Fibroblast of pulmonary artery (primary cell): ENCODE results near the gene SDF4.
"Not testable (repeated sequence)": the region's sequence is repeated elsewhere in the genome, so short reads cannot be mapped to it uniquely, and the experiment has no call there.

Source experiments
- DNase-seq: peaks from one replicate; pipeline ENCODE4 v3.0.0-alpha.2; 2010; ENCODE audit warnings: low read depth
- H3K4me3 ChIP-seq: replicated peaks from 2 replicates; pipeline ENCODE4 v1.5.1; 2011; ENCODE audit warnings: low read depth, mild to moderate bottlenecking, control low read depth, low read length, moderate library complexity
- TF ChIP-seq, protein P1 (sequence below): IDR thresholded peaks from 2 replicates; pipeline ENCODE4 v1.5.1; 2011; ENCODE audit warnings: mild to moderate bottlenecking, control low read depth, low read length, inconsistent platforms; ENCODE audit errors: missing control alignments

Gene SDF4

DNA sequence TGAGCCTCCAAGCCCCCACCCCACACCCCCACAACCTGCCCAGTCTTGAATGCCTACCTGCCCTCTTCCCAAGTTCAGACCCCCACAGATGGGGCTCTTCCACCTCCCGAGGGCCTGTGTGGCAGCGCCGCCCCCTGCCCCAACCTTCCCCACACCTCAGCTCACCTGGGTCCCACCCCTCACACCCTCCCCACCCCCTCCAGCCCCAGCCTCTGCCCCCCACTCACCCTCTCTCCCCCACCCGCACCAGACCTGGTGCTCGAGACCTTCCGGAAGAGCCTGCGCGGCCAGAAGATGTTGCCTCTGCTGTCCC lies 34.7 kb downstream of the SDF4 start:
- TF ChIP-seq, protein P1, sequence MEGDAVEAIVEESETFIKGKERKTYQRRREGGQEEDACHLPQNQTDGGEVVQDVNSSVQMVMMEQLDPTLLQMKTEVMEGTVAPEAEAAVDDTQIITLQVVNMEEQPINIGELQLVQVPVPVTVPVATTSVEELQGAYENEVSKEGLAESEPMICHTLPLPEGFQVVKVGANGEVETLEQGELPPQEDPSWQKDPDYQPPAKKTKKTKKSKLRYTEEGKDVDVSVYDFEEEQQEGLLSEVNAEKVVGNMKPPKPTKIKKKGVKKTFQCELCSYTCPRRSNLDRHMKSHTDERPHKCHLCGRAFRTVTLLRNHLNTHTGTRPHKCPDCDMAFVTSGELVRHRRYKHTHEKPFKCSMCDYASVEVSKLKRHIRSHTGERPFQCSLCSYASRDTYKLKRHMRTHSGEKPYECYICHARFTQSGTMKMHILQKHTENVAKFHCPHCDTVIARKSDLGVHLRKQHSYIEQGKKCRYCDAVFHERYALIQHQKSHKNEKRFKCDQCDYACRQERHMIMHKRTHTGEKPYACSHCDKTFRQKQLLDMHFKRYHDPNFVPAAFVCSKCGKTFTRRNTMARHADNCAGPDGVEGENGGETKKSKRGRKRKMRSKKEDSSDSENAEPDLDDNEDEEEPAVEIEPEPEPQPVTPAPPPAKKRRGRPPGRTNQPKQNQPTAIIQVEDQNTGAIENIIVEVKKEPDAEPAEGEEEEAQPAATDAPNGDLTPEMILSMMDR: no peak
- H3K4me3 ChIP-seq: no peak overlapping the region
- DNase-seq: no peak

DNA sequence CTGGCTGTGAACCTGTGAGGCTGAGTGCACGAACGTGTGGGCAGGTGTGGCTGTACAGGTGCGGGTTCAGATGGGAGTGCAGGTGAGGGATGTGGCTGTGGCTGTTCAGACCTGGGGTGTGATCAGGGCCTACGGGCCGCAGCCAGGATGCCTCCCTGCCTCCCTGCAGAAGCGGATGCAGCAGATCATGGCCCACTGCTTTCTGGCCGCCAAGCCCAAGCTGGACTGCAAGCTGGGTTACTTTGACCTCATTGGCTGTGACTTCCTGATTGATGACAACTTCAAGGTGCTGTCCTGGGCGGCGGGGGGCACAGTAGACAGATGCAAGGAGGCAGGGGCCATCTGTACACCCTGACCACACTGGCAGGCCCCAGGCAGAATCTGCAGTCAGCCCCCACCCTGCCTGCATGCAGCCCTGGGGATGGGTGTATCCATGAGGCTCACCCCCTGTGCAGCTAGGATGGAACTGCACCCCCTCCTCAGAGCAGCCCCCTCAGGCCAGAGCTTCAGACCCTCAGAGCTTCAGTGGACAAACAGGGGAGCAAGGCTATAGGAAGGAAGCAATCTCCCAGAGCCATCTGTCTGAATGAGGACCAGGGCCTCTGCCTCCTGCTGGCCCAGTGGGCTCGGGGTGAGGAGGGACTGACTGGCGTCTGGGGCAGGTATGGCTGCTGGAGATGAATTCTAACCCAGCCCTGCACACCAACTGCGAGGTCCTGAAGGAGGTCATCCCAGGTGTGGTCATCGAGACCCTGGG lies 35.2 kb downstream of the SDF4 start:
- no peak for DNase-seq
- H3K4me3 ChIP-seq: no peak overlapping the region

DNA sequence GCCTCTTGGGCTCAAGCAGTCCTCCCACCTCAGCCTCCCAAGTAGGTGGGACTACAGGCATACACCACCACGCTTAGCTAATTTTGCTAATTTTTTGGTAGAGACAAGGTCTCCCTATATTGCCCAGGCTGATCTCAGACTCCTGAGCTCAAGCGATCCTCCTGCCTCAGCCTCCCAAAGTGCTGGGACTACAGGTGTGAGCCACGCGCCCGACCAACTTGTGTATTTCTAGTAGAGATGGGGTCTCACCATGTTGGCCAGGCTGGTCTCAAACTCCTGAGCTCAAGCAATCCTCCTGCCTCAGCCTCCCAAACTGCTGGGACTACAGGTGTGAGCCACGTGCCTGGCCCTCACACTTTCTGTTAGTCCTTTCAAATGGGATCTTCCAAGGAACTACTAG lies 36.1 kb downstream of the SDF4 start:
- DNase-seq, H3K4me3 ChIP-seq: not testable (repeated sequence)

More for the DNA sequence above, 35.2 kb downstream of the SDF4 start:
- TF ChIP-seq, protein P1: no peak

DNA sequence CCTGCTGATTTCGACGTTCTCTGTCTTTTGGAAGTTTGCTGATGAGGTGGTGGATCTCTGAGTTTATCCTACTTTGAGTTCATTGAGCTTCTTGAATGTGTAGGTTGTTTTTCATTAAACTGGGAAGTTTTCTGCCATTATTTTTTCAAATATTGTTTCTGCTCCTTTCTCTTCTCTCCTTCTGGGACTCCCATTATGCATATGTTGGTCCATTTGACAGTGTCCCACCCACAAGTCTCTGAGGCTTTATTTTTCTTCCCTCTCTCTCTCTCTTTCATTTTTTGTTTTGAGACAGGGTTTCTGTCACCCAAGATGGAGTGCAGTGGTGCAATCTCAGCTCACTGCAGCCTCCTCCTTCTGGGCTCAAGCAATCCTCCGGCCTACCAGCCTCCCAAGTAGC lies 37.1 kb downstream of the SDF4 start:
- peak; percentile 9 for DNase-seq
- TF ChIP-seq, protein P1: no peak
- H3K4me3 ChIP-seq: no peak overlapping the region

DNA sequence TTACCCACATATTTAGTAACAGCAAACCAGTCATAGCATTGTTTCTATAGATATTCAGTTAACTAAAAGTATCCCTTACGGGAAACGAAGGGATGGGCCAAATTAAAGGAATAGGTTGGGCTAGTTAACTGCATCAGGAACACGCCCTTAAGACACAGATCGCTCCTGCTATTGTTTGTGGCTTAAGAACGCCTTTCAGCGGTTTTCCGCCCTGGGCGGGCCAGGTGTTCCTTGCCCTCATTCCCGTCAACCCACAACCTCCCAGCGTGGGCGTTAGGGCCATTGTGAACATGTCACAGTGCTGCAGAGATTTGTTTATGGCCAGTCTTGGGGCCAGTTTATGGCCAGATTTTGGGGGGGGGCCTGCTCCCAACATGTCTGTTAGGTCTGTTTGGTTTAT lies 40.1 kb downstream of the SDF4 start:
- no peak for DNase-seq
- TF ChIP-seq, protein P1: no peak
- no peak overlapping the region for H3K4me3 ChIP-seq

DNA sequence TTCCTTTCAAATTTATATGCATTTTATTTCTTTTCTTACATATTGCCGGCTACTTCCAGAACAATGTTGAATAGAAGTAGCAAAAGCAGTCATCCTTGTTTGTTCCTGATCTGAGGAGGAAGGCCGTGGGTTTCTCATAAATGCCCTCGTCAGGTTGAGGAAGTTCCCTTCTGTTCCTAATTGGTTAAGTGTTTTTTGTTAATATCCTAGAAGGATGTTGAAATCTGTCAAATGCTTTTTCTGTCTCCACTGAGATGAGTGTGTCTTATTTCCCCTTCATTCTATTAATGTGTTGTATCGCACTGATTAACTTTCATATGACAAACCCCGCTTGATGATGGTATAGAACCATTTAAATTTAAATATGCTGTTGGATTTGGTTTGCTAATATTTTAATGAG lies 42.7 kb downstream of the SDF4 start:
- no peak for DNase-seq
- H3K4me3 ChIP-seq: no peak overlapping the region
- TF ChIP-seq, protein P1: no peak

DNA sequence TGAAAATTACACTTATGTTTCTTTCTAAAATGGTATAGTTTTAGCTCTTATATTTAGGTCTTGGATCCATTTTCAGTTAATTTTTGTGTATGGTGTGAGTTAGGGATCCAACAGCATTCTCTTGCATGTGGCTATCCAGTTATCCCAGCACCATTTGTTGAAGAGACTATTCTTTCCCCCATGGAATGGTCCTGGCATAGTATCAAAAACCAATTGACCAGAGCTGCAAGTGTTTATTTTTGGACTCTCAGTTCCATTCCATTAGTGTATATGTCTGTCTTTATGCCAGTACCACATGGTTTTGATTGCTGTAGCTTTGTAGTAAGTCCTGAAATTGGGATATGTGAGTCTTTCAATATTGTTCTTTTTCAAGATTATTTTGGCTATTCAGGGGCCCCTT lies 43.9 kb downstream of the SDF4 start:
- TF ChIP-seq, protein P1: no peak
- H3K4me3 ChIP-seq: no peak overlapping the region
- DNase-seq: no peak
